Endothelial cell of umbilical vein (primary cell): Measurements from ENCODE around the gene C5orf15. TPM values are rescaled to one million over a fixed set of nuclear protein-coding genes. Genes with fewer than 3 reads are reported as not detected.

ENCODE experiments used
- BruUV-seq: library from RNA; stranded (reverse); fragments of 400-500 nt; replicated peaks from 2 replicates; lab custom pipeline; 2021; lab: Mats Ljungman, UMichigan
- CTCF ChIA-PET: fragments of 300-600, 350-600 bp; sonication (Branson Sonifier 250); formaldehyde crosslinking; loops from one replicate; lab custom pipeline; 2021; ENCODE audit warnings: antibody characterized with exemption, inconsistent platforms; lab: Charles Lee
- POLR2A ChIA-PET: fragments of 300-600, 350-600 bp; sonication (Branson Sonifier 250); formaldehyde crosslinking; loops from one replicate; lab custom pipeline; 2021; ENCODE audit warnings: antibody characterized with exemption, inconsistent platforms; lab: Charles Lee
- DNase-seq: peaks from one replicate; pipeline ENCODE4 v3.0.0-alpha.2; 2011; ENCODE audit warnings: low read depth, low spot score
- FAIRE-seq: peaks from 2 replicates; lab custom pipeline; 2011; peaks lifted over from hg19 to GRCh38; lab: Jason Lieb, UNC
- H2AFZ ChIP-seq: 2 replicates; pipeline ENCODE4 v1.6.0; 2012; ENCODE audit warnings: low read depth, low read length, control low read depth, inconsistent platforms
- H3K27ac ChIP-seq: 2 replicates; pipeline ENCODE4 v1.5.1; 2011; ENCODE audit warnings: low read depth, mild to moderate bottlenecking, control low read depth, low read length, moderate library complexity; ENCODE audit not compliant: insufficient read depth
- H3K27me3 ChIP-seq, 2 experiments: 2 replicates each; pipeline versions ENCODE4 v1.6.0 to v1.6.1; 2011; ENCODE audit warnings: low read length in 2 of 2, mixed read lengths in 1 of 2; ENCODE audit not compliant: control insufficient read depth in 2 of 2, insufficient read depth in 2 of 2
- H3K36me3 ChIP-seq, 2 experiments: 2 replicates in 1 of 2; 3 replicates in 1 of 2; pipeline ENCODE4 v1.5.1; 2011; ENCODE audit warnings: low read length in 2 of 2, mild to moderate bottlenecking in 1 of 2, moderate library complexity in 1 of 2; ENCODE audit not compliant: control insufficient read depth in 2 of 2, insufficient read depth in 2 of 2; ENCODE audit errors: extremely low read depth in 1 of 2
- H3K4me1 ChIP-seq: 3 replicates; pipeline ENCODE4 v1.5.1; 2011; ENCODE audit warnings: mild to moderate bottlenecking, low read length; ENCODE audit not compliant: control insufficient read depth, insufficient read depth; ENCODE audit errors: extremely low read depth
- H3K4me2 ChIP-seq: 2 replicates; pipeline ENCODE4 v1.6.1; 2011; ENCODE audit warnings: low read length, control low read depth, mixed read lengths; ENCODE audit not compliant: insufficient read depth
- H3K4me3 ChIP-seq, 3 experiments: fragments of 200-600 bp in 1 of 3; sonication (generic), shearing (Covaris generic) in 1 of 3; replicated peaks in 1 of 3; 2 replicates each; pipeline ENCODE4 v1.5.1; 2011 to 2016; ENCODE audit warnings: control low read depth in 3 of 3, low read length in 3 of 3, mild to moderate bottlenecking in 2 of 3, inconsistent platforms in 1 of 3, low read depth in 1 of 3, moderate library complexity in 1 of 3; ENCODE audit not compliant: insufficient read depth in 1 of 3
- H3K79me2 ChIP-seq: 2 replicates; pipeline ENCODE4 v1.6.0; 2012; ENCODE audit warnings: low read length, inconsistent platforms; ENCODE audit not compliant: control insufficient read depth, insufficient read depth
- H3K9ac ChIP-seq: replicated peaks from 2 replicates; pipeline ENCODE3; 2011; ENCODE audit warnings: low read length, control low read depth; ENCODE audit not compliant: insufficient read depth; ENCODE audit errors: extremely low read depth
- H3K9me1 ChIP-seq: replicated peaks from 3 replicates; pipeline ENCODE4 v1.6.0; 2011; ENCODE audit warnings: mild to moderate bottlenecking, low read length; ENCODE audit not compliant: control insufficient read depth, insufficient read depth; ENCODE audit errors: extremely low read depth
- H3K9me3 ChIP-seq: replicated peaks from 2 replicates; pipeline ENCODE4 v1.5.1; 2012; ENCODE audit warnings: low read length, inconsistent platforms; ENCODE audit not compliant: control insufficient read depth, insufficient read depth
- H4K20me1 ChIP-seq: replicated peaks from 2 replicates; pipeline ENCODE3; 2011; ENCODE audit warnings: mild to moderate bottlenecking, low read length; ENCODE audit not compliant: control insufficient read depth, insufficient read depth; ENCODE audit errors: extremely low read depth
- CTCF ChIP-seq, 2 donors: IDR thresholded peaks; 1 replicate in 1 of 2; 2 replicates in 1 of 2; pipeline ENCODE4 v1.5.1; 2011; ENCODE audit warnings: low read length in 2 of 2, mild to moderate bottlenecking in 2 of 2, moderate library complexity in 2 of 2, control low read depth in 1 of 2, inconsistent platforms in 1 of 2, low read depth in 1 of 2; ENCODE audit not compliant: insufficient read depth in 1 of 2; ENCODE audit errors: extremely low read depth in 1 of 2
- EZH2 ChIP-seq: IDR thresholded peaks from 2 replicates; pipeline ENCODE4 v1.6.1; 2012; ENCODE audit warnings: borderline replicate concordance, low read depth, mild to moderate bottlenecking, moderate library complexity, low read length, inconsistent platforms; ENCODE audit not compliant: severe bottlenecking
- FOS ChIP-seq: IDR thresholded peaks from 2 replicates; pipeline ENCODE4 v1.6.1; 2011; ENCODE audit warnings: mild to moderate bottlenecking, low read length, moderate library complexity, borderline replicate concordance; ENCODE audit not compliant: insufficient read depth
- GATA2 ChIP-seq: IDR thresholded peaks from 2 replicates; pipeline ENCODE4 v1.7.0; 2011; ENCODE audit warnings: low read depth, mild to moderate bottlenecking, moderate library complexity, mixed read lengths, low read length; ENCODE audit not compliant: insufficient read length, insufficient read depth
- JUN ChIP-seq: IDR thresholded peaks from 2 replicates; pipeline ENCODE4 v1.6.1; 2011; ENCODE audit warnings: borderline replicate concordance, low read depth; ENCODE audit not compliant: insufficient read length, insufficient read depth
- MYC ChIP-seq: IDR thresholded peaks from one replicate; pipeline ENCODE4 v1.6.1; 2011; ENCODE audit warnings: mild to moderate bottlenecking, low read depth, low read length
- POLR2A ChIP-seq: IDR thresholded peaks from 2 replicates; pipeline ENCODE4 v1.6.1; 2012; ENCODE audit warnings: low read depth, mild to moderate bottlenecking, control low read depth, low read length
- POLR2AphosphoS5 ChIP-seq: IDR thresholded peaks from 2 replicates; pipeline ENCODE4 v1.6.1; 2012; ENCODE audit warnings: low read depth, mild to moderate bottlenecking, control low read depth, low read length, moderate library complexity; ENCODE audit not compliant: insufficient read depth
- dilution Hi-C: fragments of 300-500 bp; cut with MboI; formaldehyde crosslinking; loops from one replicate; pipeline ENCODE4 v1.15.0; 2019; ENCODE audit warnings: low sequenced_read_pairs; ENCODE audit not compliant: extremely low pct_ligation_motif_present
- intact Hi-C: fragments of 100-400 bp; cut with micrococcal nuclease; formaldehyde crosslinking; loops from one replicate; pipeline ENCODE4 v1.10.0; 2022
- polyA plus RNA-seq, 4 experiments: library from polyadenylated mRNA; depleted of rRNA in 3 of 4; stranded (reverse) in 3 of 4; unstranded in 1 of 4; fragments of >200 nt; gene quantifications; 2 replicates each; pipeline versions ENCODE4 v1.2.1 to v1.2.3, GENCODE V29; 2011 to 2012; ENCODE audit warnings: missing spikeins in 1 of 4
- total RNA-seq: library from RNA; stranded (reverse); gene quantifications from 2 replicates; pipeline ENCODE4 v1.2.3, GENCODE V29; 2021
- TF ChIP-seq, protein P1 (sequence below): IDR thresholded peaks from 2 replicates; pipeline ENCODE4 v1.6.1; 2011; ENCODE audit not compliant: insufficient read depth, insufficient read length

C5orf15 gene
- total and polyA plus RNA-seq, 2 donors (not counting 3 experiments of a cell fraction or from before 2014, with no cell fraction given): 25.3 to 45.4 TPM

DNA sequence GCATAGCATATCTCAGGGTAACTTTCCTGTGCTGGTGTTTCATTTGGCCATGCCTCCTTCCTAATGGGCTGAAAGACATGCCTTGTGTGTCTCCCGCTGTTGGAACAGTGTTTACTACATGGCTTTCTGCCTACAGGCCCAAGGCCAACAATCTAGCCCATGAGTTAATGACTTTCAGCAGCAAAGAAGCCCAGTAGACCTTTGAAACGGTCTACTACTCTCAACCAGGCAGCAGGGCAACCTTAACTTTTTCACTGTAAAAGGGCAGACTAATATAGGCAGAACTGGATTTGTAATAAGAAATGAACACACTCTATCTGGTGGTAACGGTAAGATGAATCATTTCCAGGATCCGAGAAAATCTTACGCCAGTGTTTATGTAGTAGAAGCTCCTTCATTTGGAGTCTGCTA is 21.0 kb downstream of the C5orf15 start:
- Histone ChIP-seq H3K4me1 (no peaks in the 10 kb centered on the region), H3K27me3 (no peaks in the 10 kb centered on the region), H4K20me1 (no peaks in the 10 kb centered on the region), H3K4me3 (no peak overlapping the region), H2AFZ (peak overlapping the region; percentile 57), H3K79me2 (no peaks in the 10 kb centered on the region), H3K36me3 (no peaks in the 10 kb centered on the region), H3K27ac (no peak overlapping the region), H3K4me2 (no peak overlapping the region), H3K9me3 (no peaks in the 10 kb centered on the region), H3K9ac (no peak overlapping the region), H3K9me1 (no peaks in the 10 kb centered on the region)
- CTCF ChIA-PET: interaction anchor here (0.9 to 1.9 kb wide), 3 partner anchors 9 to 700 kb away, joined by 3 to 14 read pairs (median 3); no protein-coding TSS in a partner anchor
- dilution Hi-C loops (no loop called here), intact Hi-C loops (no loop called here)
- no peak for TF ChIP-seq CTCF (IDR thresholded peaks at IDR 0.05; ENCODE audit: extremely low read depth in 1 of 2, insufficient read depth in 1 of 2, low read depth in 1 of 2, low read length in 2 of 2)
- no peak for TF ChIP-seq FOS
- TF ChIP-seq MYC: no peak
- no peak for TF ChIP-seq GATA2
- TF ChIP-seq POLR2AphosphoS5: no peak
- no peak for TF ChIP-seq EZH2
- TF ChIP-seq JUN: no peak
- TF ChIP-seq, protein P1, sequence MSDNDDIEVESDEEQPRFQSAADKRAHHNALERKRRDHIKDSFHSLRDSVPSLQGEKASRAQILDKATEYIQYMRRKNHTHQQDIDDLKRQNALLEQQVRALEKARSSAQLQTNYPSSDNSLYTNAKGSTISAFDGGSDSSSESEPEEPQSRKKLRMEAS: no peak
- no peak for TF ChIP-seq POLR2A
- POLR2A ChIA-PET: no interaction called here
- FAIRE-seq (peak; percentile 38), DNase-seq (peak; percentile 38)
- BruUV-seq: no TSS peak
